HG03097 (cell line): ENCODE data around the gene PPP1CA.

Experiments
- ATAC-seq: cut with Tn5 transposase; IDR thresholded peaks from one replicate; pipeline ENCODE4 v1.9.1; 2021; ENCODE audit not compliant: unreplicated experiment, low FRiP score

PPP1CA gene

GRCh38 chr11:67371189-67371910, 30.3 kb downstream of the PPP1CA start:
- ATAC-seq, result no peak

DNA sequence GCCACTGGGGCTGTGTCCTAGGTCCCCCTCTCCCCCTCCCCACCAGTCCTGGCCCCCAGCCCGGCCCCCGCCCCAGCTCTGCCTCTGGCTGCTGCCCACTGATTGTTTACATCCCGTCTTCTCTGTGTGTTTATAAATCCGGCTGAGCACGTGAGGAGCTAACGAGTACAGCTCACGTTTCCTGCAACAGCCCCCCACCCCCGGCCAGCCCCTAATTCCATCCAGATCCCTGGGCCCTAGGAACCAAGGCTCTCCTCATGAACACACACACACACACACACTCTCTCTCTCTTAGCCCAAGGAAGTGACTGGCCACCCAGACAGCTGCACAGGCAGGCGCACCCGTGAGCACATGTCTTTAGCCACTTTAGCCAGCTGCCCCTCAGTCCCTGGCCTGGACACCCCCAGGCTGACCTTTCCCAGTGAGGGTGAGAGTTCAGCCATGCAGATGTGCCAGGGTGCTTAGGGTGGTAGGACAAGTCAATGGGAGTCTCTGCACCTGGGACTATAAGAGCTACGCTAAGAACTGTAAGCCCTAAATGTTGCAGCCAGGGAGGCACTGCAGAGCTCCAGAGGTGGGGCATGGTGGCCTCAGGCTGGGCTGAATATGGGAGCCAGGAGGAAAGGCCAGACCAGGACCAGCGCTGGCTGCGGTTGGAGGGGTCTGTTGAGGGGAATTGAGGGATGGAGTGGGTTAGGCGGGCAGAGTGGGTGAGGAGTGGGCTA, 31.1 kb downstream of the PPP1CA start:
- ATAC-seq, result no peak

- ATAC-seq, result no peak
Measured at GRCh38 chr11:67369801-67370284, 31.8 kb downstream of the PPP1CA start.

GRCh38 chr11:67369275-67369674, 32.4 kb downstream of the PPP1CA start:
- ATAC-seq, result no peak

- ATAC-seq, result no peak
Measured at GRCh38 chr11:67368621-67369020, 33.0 kb downstream of the PPP1CA start.

DNA sequence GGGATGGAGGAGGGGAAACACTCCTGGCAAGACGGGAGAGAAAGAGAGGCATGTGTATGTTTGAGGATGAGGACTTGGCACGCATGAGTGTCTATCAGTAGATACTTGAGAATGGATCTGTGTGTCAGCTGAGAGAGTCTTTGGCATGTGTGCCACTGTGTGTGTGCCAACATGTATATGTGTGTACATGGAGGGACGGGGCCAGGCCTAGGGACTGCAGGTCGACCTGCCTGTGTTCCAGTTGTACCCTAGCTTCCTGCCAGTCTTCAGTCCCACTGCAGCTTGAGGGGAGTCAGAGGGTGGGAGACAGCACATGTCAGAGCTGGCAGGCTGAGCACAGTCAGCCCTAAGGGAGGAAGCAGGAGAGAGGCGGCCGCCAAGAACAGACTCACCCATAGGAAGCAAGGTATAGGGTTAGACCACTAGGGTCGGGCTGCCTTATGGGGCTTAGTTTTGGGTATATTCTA, 33.9 kb downstream of the PPP1CA start:
- no peak for ATAC-seq

- ATAC-seq, result no peak
Measured at GRCh38 chr11:67366961-67367760, 34.5 kb downstream of the PPP1CA start.

- no peak for ATAC-seq
Measured at GRCh38 chr11:67366546-67366945, 35.1 kb downstream of the PPP1CA start.

- ATAC-seq, result no peak
Measured at GRCh38 chr11:67365736-67366444, 35.8 kb downstream of the PPP1CA start.

DNA sequence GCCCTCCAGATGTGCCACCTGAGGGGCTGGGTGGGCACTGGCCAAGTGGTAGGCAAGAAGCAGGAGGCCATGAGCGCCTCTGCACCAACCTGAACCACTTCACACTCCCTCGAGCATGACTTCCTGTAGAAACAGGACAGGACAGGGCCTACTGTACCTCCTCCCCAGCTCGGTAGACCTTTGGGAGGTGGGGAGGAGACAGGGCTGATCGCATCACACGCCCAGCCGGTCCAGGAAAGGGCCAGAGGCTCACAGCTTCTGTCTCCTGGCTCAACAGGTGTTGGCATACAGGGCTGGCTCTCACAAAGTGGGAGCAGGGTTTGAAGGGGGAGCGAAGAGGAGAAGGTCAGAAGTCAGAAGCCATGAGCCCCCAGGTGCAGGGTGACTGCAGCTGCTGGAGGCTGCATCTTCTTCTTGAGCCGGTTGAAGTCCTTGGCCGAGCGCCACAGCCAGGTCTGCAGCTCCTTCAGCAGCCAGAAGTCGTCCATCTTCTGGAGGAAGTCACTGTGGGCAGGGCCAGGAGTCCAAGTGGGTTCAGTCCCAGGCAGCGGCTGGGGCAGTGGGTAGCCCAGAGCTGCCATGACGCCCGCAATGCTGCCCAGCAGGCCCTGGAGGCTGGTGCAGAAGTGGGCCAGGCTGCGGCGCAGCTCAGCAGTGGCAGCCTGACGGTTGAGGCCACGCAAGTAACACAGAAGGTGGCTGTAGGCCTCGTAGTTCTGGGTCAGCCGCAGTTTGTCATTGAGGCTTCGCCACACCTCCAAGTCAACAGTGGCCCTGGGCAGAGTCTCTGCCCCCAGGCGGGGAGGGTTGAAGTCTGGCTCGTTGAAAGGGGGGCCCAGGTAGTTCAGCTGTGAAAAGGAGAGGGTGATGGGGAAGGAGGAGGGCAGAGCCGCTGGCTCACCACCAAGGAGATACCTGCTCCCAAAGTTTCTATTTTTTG, 36.6 kb downstream of the PPP1CA start:
- ATAC-seq, result no peak

- no peak for ATAC-seq
Measured at GRCh38 chr11:67364169-67364568, 37.5 kb downstream of the PPP1CA start.

GRCh38 chr11:67357831-67358670, 43.6 kb downstream of the PPP1CA start:
- no peak for ATAC-seq

GRCh38 chr11:67356864-67357561, 44.6 kb downstream of the PPP1CA start:
- no peak for ATAC-seq

DNA sequence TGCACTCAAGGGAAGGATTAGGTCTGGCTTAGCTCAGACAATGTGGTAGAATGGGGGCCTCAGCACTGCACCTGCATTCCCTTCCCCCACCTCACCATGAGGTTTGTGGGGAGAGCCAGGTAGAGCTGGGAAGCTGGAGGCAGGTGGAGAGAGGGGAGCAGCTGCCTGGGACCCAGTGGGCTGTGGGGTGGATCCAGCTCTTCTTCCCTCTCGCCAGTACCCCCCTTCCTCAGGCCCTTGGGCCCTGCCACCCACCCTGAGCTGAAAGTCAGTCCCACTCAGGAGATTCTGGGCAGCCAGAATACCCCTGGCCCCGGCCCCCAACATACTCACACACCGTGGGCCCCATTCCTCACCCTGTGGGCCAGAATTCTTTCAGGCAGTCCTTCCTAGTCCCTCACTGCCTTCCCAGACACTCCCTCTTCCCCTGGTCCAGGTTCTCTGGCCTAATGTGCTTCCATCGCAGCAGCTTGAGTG, 45.2 kb downstream of the PPP1CA start:
- ATAC-seq, result no peak

DNA sequence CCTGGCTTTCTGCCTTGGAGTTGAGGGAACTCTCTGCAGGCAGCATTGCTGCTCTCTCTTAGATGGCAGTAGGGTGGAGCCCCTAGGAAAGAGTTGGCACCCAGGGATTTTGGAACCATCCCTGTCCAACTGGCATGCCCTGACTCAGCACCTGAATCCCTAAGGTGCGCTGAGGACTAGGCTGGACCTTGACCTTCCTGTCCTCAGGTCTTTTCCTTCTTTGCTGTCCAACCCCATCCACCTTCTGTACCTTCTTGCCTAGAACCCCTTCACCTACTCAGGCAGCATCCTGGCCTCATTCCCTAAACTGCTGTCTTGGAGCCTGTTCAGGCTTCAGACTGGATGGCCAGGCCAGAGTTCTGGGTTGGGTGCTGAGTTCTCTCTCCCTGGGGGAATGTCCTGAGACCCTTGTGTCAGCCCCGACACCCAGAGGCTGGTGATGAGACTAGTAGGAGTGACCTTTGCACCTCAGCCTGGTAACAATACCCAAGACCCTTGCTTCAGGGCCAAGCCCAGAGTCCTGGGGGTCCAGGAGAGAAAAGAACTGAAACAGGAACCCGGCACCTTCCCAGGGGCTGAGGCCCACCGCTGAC, 45.8 kb downstream of the PPP1CA start:
- ATAC-seq, result no peak

- no peak for ATAC-seq
Measured at GRCh38 chr11:67355023-67355793, 46.5 kb downstream of the PPP1CA start.
